ENCODE results near the gene CFAP54.
"Not testable (repeated sequence)": the region's sequence is repeated elsewhere in the genome, so short reads cannot be mapped to it uniquely, and the experiment has no call there.

CFAP54 gene

GRCh38 chr12:96520767-96521166 lies 31.4 kb downstream of the CFAP54 start:
- DNase-seq: no peak

- no peak for DNase-seq
Measured at GRCh38 chr12:96521895-96522682, 32.7 kb downstream of the CFAP54 start.

GRCh38 chr12:96522690-96523089 lies 33.3 kb downstream of the CFAP54 start:
- no peak for DNase-seq

GRCh38 chr12:96526110-96526509 lies 36.7 kb downstream of the CFAP54 start:
- DNase-seq: no peak

- DNase-seq: no peak
Measured at GRCh38 chr12:96529912-96530311, 40.5 kb downstream of the CFAP54 start.

GRCh38 chr12:96534339-96534738 lies 45.0 kb downstream of the CFAP54 start:
- DNase-seq: no peak

GRCh38 chr12:96548384-96548783 lies 59.0 kb downstream of the CFAP54 start:
- no peak for DNase-seq

- DNase-seq: no peak
Measured at GRCh38 chr12:96549341-96549740, 60.0 kb downstream of the CFAP54 start.

GRCh38 chr12:96570579-96570978 lies 81.2 kb downstream of the CFAP54 start:
- DNase-seq: no peak

- DNase-seq: no peak
Measured at GRCh38 chr12:96571101-96571862, 81.9 kb downstream of the CFAP54 start.

GRCh38 chr12:96578526-96579125 lies 89.2 kb downstream of the CFAP54 start:
- no peak for DNase-seq

- no peak for DNase-seq
Measured at GRCh38 chr12:96585977-96586376, 96.6 kb downstream of the CFAP54 start.

GRCh38 chr12:96587691-96588090 lies 98.3 kb downstream of the CFAP54 start:
- DNase-seq: no peak

GRCh38 chr12:96590970-96591369 lies 101.6 kb downstream of the CFAP54 start:
- no peak for DNase-seq

- not testable (repeated sequence) for DNase-seq
Measured at GRCh38 chr12:96604374-96604773, 115.0 kb downstream of the CFAP54 start.

GRCh38 chr12:96605684-96606083 lies 116.3 kb downstream of the CFAP54 start:
- no peak for DNase-seq

GRCh38 chr12:96606134-96606533 lies 116.8 kb downstream of the CFAP54 start:
- DNase-seq: no peak

- DNase-seq: no peak
Measured at GRCh38 chr12:96606644-96607043, 117.3 kb downstream of the CFAP54 start.

- no peak for DNase-seq
Measured at GRCh38 chr12:96617178-96617577, 127.8 kb downstream of the CFAP54 start.

GRCh38 chr12:96623155-96623554 lies 133.8 kb downstream of the CFAP54 start:
- DNase-seq: no peak

- DNase-seq: no peak
Measured at GRCh38 chr12:96623656-96624217, 134.4 kb downstream of the CFAP54 start.

- DNase-seq: no peak
Measured at GRCh38 chr12:96635844-96636243, 146.5 kb downstream of the CFAP54 start.

GRCh38 chr12:96636895-96637294 lies 147.5 kb downstream of the CFAP54 start:
- DNase-seq: no peak

- no peak for DNase-seq
Measured at GRCh38 chr12:96648923-96649322, 159.5 kb downstream of the CFAP54 start.
